Psoas muscle (tissue), 8 donors: ENCODE measurements around the gene ZNF750. TPM values are rescaled to one million over a fixed set of nuclear protein-coding genes. Genes with fewer than 3 reads are reported as not detected.
A peak's percentile ranks its signal among the peaks of the same experiment; 100 is the strongest.

Experiments used
- ATAC-seq, 4 donors: fragments of 200-7000 bp; cut with Tn5 transposase; one replicate each; pipeline ENCODE4 v1.9.1; 2020; ENCODE audit warnings: moderate library complexity in 3 of 4, mild to moderate bottlenecking in 2 of 4
- DNase-seq, 2 donors: peaks; one replicate each; pipeline ENCODE4 v3.0.0-alpha.2; 2020
- H3K27ac ChIP-seq: fragments of 200-600 bp; one replicate; pipeline ENCODE4 v1.8.0; 2022
- H3K27me3 ChIP-seq, 3 donors: fragments of 200-600 bp in 1 of 3; one replicate each; pipeline versions ENCODE4 v1.6.1 to v1.8.0; 2013 to 2022; ENCODE audit warnings: low read length in 2 of 3, mild to moderate bottlenecking in 2 of 3, moderate library complexity in 1 of 3; ENCODE audit not compliant: insufficient read depth in 3 of 3
- H3K36me3 ChIP-seq, 2 donors: fragments of 200-600 bp in 1 of 2; one replicate each; pipeline versions ENCODE4 v1.6.1 to v1.8.0; 2013 to 2022; ENCODE audit warnings: low read depth in 1 of 2, mild to moderate bottlenecking in 1 of 2, moderate library complexity in 1 of 2; ENCODE audit not compliant: insufficient read depth in 1 of 2
- H3K4me1 ChIP-seq: fragments of 200-600 bp; one replicate; pipeline ENCODE4 v1.8.0; 2022
- H3K4me3 ChIP-seq: fragments of 200-600 bp; one replicate; pipeline ENCODE4 v1.8.0; 2022; ENCODE audit warnings: mild to moderate bottlenecking
- H3K9me3 ChIP-seq: fragments of 200-600 bp; one replicate; pipeline ENCODE4 v1.8.0; 2022
- CTCF ChIP-seq: fragments of 200-600 bp; IDR thresholded peaks from one replicate; pipeline ENCODE4 v1.8.0; 2022; ENCODE audit warnings: antibody characterized with exemption
- WGBS, 3 donors: extraction: QIAGEN DNeasy Blood & Tissue Kit; methylation state at CpG; one replicate each; pipeline versions ENCODE4 v1.1.6 to v1.1.7; 2013; 5-methylcytosine and 5-hydroxymethylcytosine counted together
- intact Hi-C, 2 donors: fragments of 100-400 bp; cut with DNase I; formaldehyde crosslinking; loops; one replicate each; pipeline versions ENCODE4 v1.11.0 to v1.14.2; 2022
- polyA plus RNA-seq, 3 donors: library from polyadenylated mRNA; stranded (reverse); fragments of 200-250 nt; gene quantifications; one replicate each; pipeline ENCODE4 v1.2.3, GENCODE V29; 2013
- total RNA-seq, 4 donors: library from RNA; stranded (reverse); fragmentation: NEBNext Ultra II Directional in 2 of 4; extraction: Animal tissue kit (Norgen Biotek cat#: 25700) in 2 of 4; gene quantifications; one replicate each; pipeline versions ENCODE4 v1.2.1 to v1.2.4, GENCODE V29; 2021 to 2023
- donor health status: healthy with polysubstance abuse.
- donor health status: DM: no; HTN: no; CAD: no; lungs with moderate emphysema.
- donor health status: Bipolar disorder and iron deficiency.
- donor health status: healthy.
- donor health status: DM: yes; HTN: yes; CAD: no.
- donor health status: DM: no; HTN: no; CAD: no.
- donor health status: DM: no; HTN: no; CAD: no.
- donor health status: DM: yes; HTN: yes; CAD: no.

Gene ZNF750
- total and polyA plus RNA-seq, 7 donors: 0.79 to 6.3 (median 2.2) TPM; not detected in 1

GRCh38 chr17:82838386-82839063 lies 1.3 kb downstream of the ZNF750 start:
- DNase-seq (peak; percentile 78 to 88), ATAC-seq (peak; percentile 74 to 85 (median 82))
- 39 to 55% (median 46%) methylated on average over 17 of the region's 17 CpGs for WGBS, 3 donors
- Histone ChIP-seq H3K27ac (peak overlapping the region; percentile 72), H3K4me3 (peak overlapping the region; percentile 41), H3K9me3 (no peaks in the 10 kb centered on the region), H3K36me3 (no peaks in the 10 kb centered on the region), H3K27me3 (no peaks in the 10 kb centered on the region), H3K4me1 (peaks cover 20% of the 10 kb centered on the region)
- TF ChIP-seq CTCF: no peak
- intact Hi-C loops: no loop called here

- DNase-seq: no peak
- no peaks in the 10 kb centered on the region for H3K36me3 ChIP-seq
- TF ChIP-seq CTCF: no peak
- H3K4me1 ChIP-seq: peaks cover 20% of the 10 kb centered on the region
- H3K27ac ChIP-seq: peak overlapping the region; percentile 72
- H3K9me3 ChIP-seq: no peaks in the 10 kb centered on the region
- intact Hi-C loops: no loop called here
- no peaks in the 10 kb centered on the region for H3K27me3 ChIP-seq
- H3K4me3 ChIP-seq: peak overlapping the region; percentile 41
- peak; percentile 7 to 26 (median 25) for ATAC-seq
- 46 to 58% (median 47%) methylated on average over 13 of the region's 13 CpGs for WGBS, 3 donors
Measured at GRCh38 chr17:82837586-82838320, 2.1 kb downstream of the ZNF750 start.

- WGBS, 3 donors: 35 to 40% (median 36%) methylated on average over 12 of the region's 12 CpGs
- Histone ChIP-seq H3K36me3 (no peaks in the 10 kb centered on the region), H3K4me1 (peaks cover 20% of the 10 kb centered on the region), H3K27me3 (no peaks in the 10 kb centered on the region), H3K9me3 (no peaks in the 10 kb centered on the region), H3K27ac (peak overlapping the region; percentile 72), H3K4me3 (no peak overlapping the region)
- ATAC-seq: peak; percentile 75 to 81 (median 76)
- DNase-seq: no peak
- intact Hi-C loops: no loop called here
- TF ChIP-seq CTCF: peak; percentile 8
Measured at GRCh38 chr17:82836823-82837357, 2.9 kb downstream of the ZNF750 start.

GRCh38 chr17:82835766-82836512 lies 3.9 kb downstream of the ZNF750 start:
- no peak for TF ChIP-seq CTCF
- DNase-seq (no peak), ATAC-seq (no peak)
- WGBS, 3 donors: 83 to 86% (median 85%) methylated on average over 28 of the region's 28 CpGs
- Histone ChIP-seq H3K27ac (peak overlapping the region; percentile 72), H3K27me3 (no peaks in the 10 kb centered on the region), H3K36me3 (peaks cover 0 to 5% of the 10 kb centered on the region in 2 donors), H3K4me1 (peaks cover 20% of the 10 kb centered on the region), H3K9me3 (no peaks in the 10 kb centered on the region), H3K4me3 (no peak overlapping the region)
- intact Hi-C loops: no loop called here
